ENCODE results near the gene ADORA2B. TPM values are rescaled to one million over a fixed set of nuclear protein-coding genes. Genes with fewer than 3 reads are reported as not detected.

The ADORA2B gene
- total and polyA plus RNA-seq, 2 experiments from 2014 or later: 3.3 to 7.9 TPM

- DNase-seq (ENCODE audit: low spot score) (peak; percentile 65), ATAC-seq (peak; percentile 88)
These were observed 27.4 kb upstream of the ADORA2B start for GRCh38 chr17:15917438-15918027.

More at GRCh38 chr17:15917438-15918027, 27.4 kb upstream of the ADORA2B start:
- Histone ChIP-seq H3F3A (replicated peaks; ENCODE audit: low read depth) (no peaks in the 10 kb centered on the region), H3K4me1 (ENCODE audit: insufficient read depth) (peaks cover 6% of the 10 kb centered on the region), H3K9me2 (ENCODE audit: insufficient read depth) (no peaks in the 10 kb centered on the region), H2AFZ (peak overlapping the region; percentile 99), H4K20me1 (replicated peaks; ENCODE audit: insufficient read depth) (no peaks in the 10 kb centered on the region), H3K4me2 (peak overlapping the region; percentile 82), H3K27ac (ENCODE audit: low read depth) (no peak overlapping the region), H3K27me3 (ENCODE audit: insufficient read depth) (peaks cover 18% of the 10 kb centered on the region), H3K79me2 (replicated peaks; ENCODE audit: insufficient read depth) (no peaks in the 10 kb centered on the region), H3K36me3 (ENCODE audit: insufficient read depth) (no peaks in the 10 kb centered on the region), H3K4me3 (peak overlapping the region; percentile 55)
- Mint-ChIP-seq H3K4me3 (peak overlapping the region; percentile 72; the same call in 2 of the 3 replicates), H3K9me3 (0 out of 3 replicates have a peak, but pooled peaks cover 3% of the 10 kb centered on the region), H3K4me1 (no peaks in the 10 kb centered on the region; the same call in 2 of the 3 replicates), H3K36me3 (ENCODE audit: low read depth) (no peaks in the 10 kb centered on the region; the same call in 2 of the 3 replicates), H3K27me3 (ENCODE audit: insufficient read depth, low read depth, poor library complexity) (peaks cover 18% of the 10 kb centered on the region), H3K27ac (no peak overlapping the region)
- TF ChIP-seq EZH2phosphoT487 (IDR thresholded peaks at IDR 0.05; ENCODE audit: unreplicated experiment) (no peak), ETS1 (IDR thresholded peaks at IDR 0.05) (no peak), POLR2AphosphoS5 (IDR thresholded peaks at IDR 0.05; ENCODE audit: low read depth) (no peak), STAT1 (IDR thresholded peaks at IDR 0.05; ENCODE audit: unreplicated experiment) (no peak), JUNB (IDR thresholded peaks at IDR 0.05; ENCODE audit: unreplicated experiment) (no peak), ZNF462 (CRISPR knock-in tag; IDR thresholded peaks at IDR 0.05) (no peak), ZNF114 (CRISPR knock-in tag; IDR thresholded peaks at IDR 0.05) (no peak), CTCF (conservative IDR thresholded peaks at IDR 0.05; ENCODE audit: low read depth in 2 of 2) (no peak), CREB1 (CRISPR knock-in tag; IDR thresholded peaks at IDR 0.05; ENCODE audit: low read depth) (no peak), EZH2 (IDR thresholded peaks at IDR 0.05; ENCODE audit: low read depth, unreplicated experiment) (no peak), REST (IDR thresholded peaks at IDR 0.05; ENCODE audit: unreplicated experiment) (no peak), NANOG (IDR thresholded peaks at IDR 0.05; ENCODE audit: borderline replicate concordance) (no peak), ZNF331 (CRISPR knock-in tag; IDR thresholded peaks at IDR 0.05; ENCODE audit: low read depth) (no peak)
